ENCODE data around the gene MEF2D.

MEF2D gene

GRCh38 chr1:156439036-156439776 is 61.4 kb downstream of the MEF2D start:
- no peak for DNase-seq

- DNase-seq, result no peak
These were observed 62.1 kb downstream of the MEF2D start for GRCh38 chr1:156438278-156438987.

- no peak for DNase-seq
These were observed 63.3 kb downstream of the MEF2D start for GRCh38 chr1:156437037-156437867.

GRCh38 chr1:156436141-156437036 is 64.2 kb downstream of the MEF2D start:
- no peak for DNase-seq

GRCh38 chr1:156435545-156436140 is 64.9 kb downstream of the MEF2D start:
- peak; percentile 14 to 23 for DNase-seq

GRCh38 chr1:156434989-156435544 is 65.5 kb downstream of the MEF2D start:
- no peak for DNase-seq

- DNase-seq, result no peak
These were observed 67.0 kb downstream of the MEF2D start for GRCh38 chr1:156433602-156434001.

GRCh38 chr1:156433032-156433431 is 67.5 kb downstream of the MEF2D start:
- DNase-seq, result no peak

GRCh38 chr1:156432669-156433018 is 67.9 kb downstream of the MEF2D start:
- no peak for DNase-seq

GRCh38 chr1:156431769-156432668 is 68.6 kb downstream of the MEF2D start:
- no peak for DNase-seq

GRCh38 chr1:156431366-156431765 is 69.2 kb downstream of the MEF2D start:
- no peak for DNase-seq

- DNase-seq, result no peak
These were observed 69.7 kb downstream of the MEF2D start for GRCh38 chr1:156430866-156431265.

- no peak for DNase-seq
These were observed 70.3 kb downstream of the MEF2D start for GRCh38 chr1:156430303-156430702.

- DNase-seq, result no peak
These were observed 71.1 kb downstream of the MEF2D start for GRCh38 chr1:156429313-156430060.

GRCh38 chr1:156428746-156429288 is 71.8 kb downstream of the MEF2D start:
- no peak for DNase-seq

GRCh38 chr1:156427957-156428356 is 72.6 kb downstream of the MEF2D start:
- no peak for DNase-seq

- no peak for DNase-seq
These were observed 74.6 kb downstream of the MEF2D start for GRCh38 chr1:156425943-156426342.

- no peak for DNase-seq
These were observed 75.7 kb downstream of the MEF2D start for GRCh38 chr1:156424806-156425432.

Data from activated CD4-positive, alpha-beta T cell treated with anti-CD3 and anti-CD28 coated beads for 4 hours (primary cell).